HepG2 (cell line): ENCODE data around the gene TMTC4. TPM values are rescaled to one million over a fixed set of nuclear protein-coding genes. Genes with fewer than 3 reads are reported as not detected.
A peak's percentile ranks its signal among the peaks of the same experiment; 100 is the strongest.

Experiments
- ATF7 ChIP-seq, 2 experiments: fragments of 450-650 bp in 1 of 2; sonication (generic) in 1 of 2; formaldehyde crosslinking in 1 of 2; IDR thresholded peaks; 2 replicates each; pipeline versions ENCODE4 v1.4.0 to v1.6.1; 2016 to 2020; ENCODE audit warnings: antibody characterized with exemption in 1 of 2, mild to moderate bottlenecking in 1 of 2, missing genetic modification reagents in 1 of 2
- FOSL2 ChIP-seq: sonication (generic); formaldehyde crosslinking; IDR thresholded peaks from 2 replicates; pipeline ENCODE4 v1.4.0; 2020; ENCODE audit warnings: missing genetic modification reagents
- FOXO1 ChIP-seq: sonication (generic); formaldehyde crosslinking; IDR thresholded peaks from 2 replicates; pipeline ENCODE4 v1.4.0; 2020; ENCODE audit warnings: missing genetic modification reagents
- GPN1 ChIP-seq: sonication (generic); formaldehyde crosslinking; IDR thresholded peaks from 2 replicates; pipeline ENCODE4 v1.5.1; 2020; ENCODE audit warnings: missing genetic modification reagents, borderline replicate concordance
- IKZF4 ChIP-seq: sonication (generic); formaldehyde crosslinking; IDR thresholded peaks from 2 replicates; pipeline ENCODE4 v1.5.1; 2020; ENCODE audit warnings: borderline replicate concordance, mild to moderate bottlenecking, low read depth, missing genetic modification reagents; ENCODE audit errors: not compliant biosample characterization
- PCBP1 ChIP-seq: fragments of 200-400 bp; formaldehyde crosslinking; IDR thresholded peaks from 2 replicates; pipeline ENCODE4 v1.6.1; 2017; ENCODE audit warnings: mild to moderate bottlenecking, low read depth, low read length, borderline replicate concordance
- POLR2AphosphoS5 ChIP-seq: IDR thresholded peaks from 2 replicates; pipeline ENCODE4 v1.6.1; 2012; ENCODE audit warnings: low read depth, low read length
- REPIN1 ChIP-seq: sonication (generic); formaldehyde crosslinking; IDR thresholded peaks from 2 replicates; pipeline ENCODE4 v1.8.0; 2022; ENCODE audit warnings: missing genetic modification reagents, low read depth, mild to moderate bottlenecking, borderline replicate concordance
- SRSF4 ChIP-seq: fragments of 200-400 bp; formaldehyde crosslinking; IDR thresholded peaks from one replicate; pipeline ENCODE4 v1.6.1; 2018; ENCODE audit warnings: mild to moderate bottlenecking, low read depth, low read length, moderate library complexity; ENCODE audit not compliant: poor library complexity, severe bottlenecking
- SRY ChIP-seq: sonication (generic); formaldehyde crosslinking; IDR thresholded peaks from 2 replicates; pipeline ENCODE4 v1.8.0; 2022; ENCODE audit warnings: mild to moderate bottlenecking, missing genetic modification reagents
- ZFP36L1 ChIP-seq: sonication (generic); formaldehyde crosslinking; IDR thresholded peaks from 2 replicates; pipeline ENCODE4 v1.8.0; 2022; ENCODE audit warnings: mild to moderate bottlenecking, missing genetic modification reagents, moderate library complexity
- ZNF329 ChIP-seq: sonication (generic); formaldehyde crosslinking; IDR thresholded peaks from 2 replicates; pipeline ENCODE4 v1.9.0; 2021; ENCODE audit warnings: low read depth, mild to moderate bottlenecking, missing genetic modification reagents
- ZNF496 ChIP-seq: sonication (generic); formaldehyde crosslinking; IDR thresholded peaks from 2 replicates; pipeline ENCODE4 v1.8.1; 2023; ENCODE audit warnings: mild to moderate bottlenecking, moderate library complexity, missing genetic modification reagents; ENCODE audit not compliant: insufficient replicate concordance
- ZNF678 ChIP-seq: sonication (generic); formaldehyde crosslinking; IDR thresholded peaks from 2 replicates; pipeline ENCODE4 v1.4.0; 2020; ENCODE audit warnings: mild to moderate bottlenecking, missing genetic modification reagents
- ZNF709 ChIP-seq: sonication (generic); formaldehyde crosslinking; IDR thresholded peaks from 2 replicates; pipeline ENCODE4 v1.5.0; 2020; ENCODE audit warnings: mild to moderate bottlenecking, missing genetic modification reagents
- ZNF776 ChIP-seq: sonication (generic); formaldehyde crosslinking; IDR thresholded peaks from 2 replicates; pipeline ENCODE4 v1.4.0; 2020; ENCODE audit warnings: mild to moderate bottlenecking, missing genetic modification reagents
- polyA plus RNA-seq, 8 experiments: library from polyadenylated mRNA; depleted of rRNA in 3 of 8; stranded (reverse) in 7 of 8; unstranded in 1 of 8; fragments of >200 nt; fragmentation: Illumina TruSeq in 4 of 8; extraction: Trizol in 4 of 8; gene quantifications; 2 replicates each; pipeline versions ENCODE4 v1.2.1 to v1.2.3, GENCODE V29; 2011 to 2016; ENCODE audit warnings: low read depth in 4 of 8, missing spikeins in 1 of 8, mixed read lengths in 1 of 8; ENCODE audit not compliant: insufficient read depth in 1 of 8
- total RNA-seq, 5 experiments: library from RNA; depleted of rRNA; stranded (reverse); fragments of >200 nt; fragmentation: Illumina TruSeq; extraction: Trizol; gene quantifications; 2 replicates each; pipeline ENCODE4 v1.2.3, GENCODE V29; 2016; ENCODE audit warnings: low read depth in 1 of 5
- TF ChIP-seq, protein P1 (sequence below): sonication (generic); formaldehyde crosslinking; IDR thresholded peaks from 2 replicates; pipeline ENCODE4 v1.4.0; 2020; ENCODE audit warnings: mild to moderate bottlenecking, missing genetic modification reagents
- TF ChIP-seq, protein P2 (sequence below): sonication (generic); formaldehyde crosslinking; IDR thresholded peaks from 2 replicates; pipeline ENCODE4 v1.8.1; 2022; ENCODE audit warnings: low read depth, mild to moderate bottlenecking, missing genetic modification reagents
- TF ChIP-seq, protein P3 (sequence below): sonication (generic); formaldehyde crosslinking; IDR thresholded peaks from 2 replicates; pipeline ENCODE4 v1.4.0; 2020; ENCODE audit warnings: missing genetic modification reagents
- TF ChIP-seq, protein P4 (sequence below): sonication (generic); formaldehyde crosslinking; IDR thresholded peaks from 2 replicates; pipeline ENCODE4 v1.5.0; 2020; ENCODE audit warnings: missing genetic modification reagents
- TF ChIP-seq, protein P5 (sequence below): sonication (generic); formaldehyde crosslinking; IDR thresholded peaks from 2 replicates; pipeline ENCODE4 v1.5.0; 2020; ENCODE audit warnings: missing genetic modification reagents, mild to moderate bottlenecking, borderline replicate concordance

TMTC4 gene
- total and polyA plus RNA-seq, 2 of the 13 experiments (the other 11 are each of a cell fraction or from before 2014, with no cell fraction given): 16.0 to 22.6 TPM

DNA sequence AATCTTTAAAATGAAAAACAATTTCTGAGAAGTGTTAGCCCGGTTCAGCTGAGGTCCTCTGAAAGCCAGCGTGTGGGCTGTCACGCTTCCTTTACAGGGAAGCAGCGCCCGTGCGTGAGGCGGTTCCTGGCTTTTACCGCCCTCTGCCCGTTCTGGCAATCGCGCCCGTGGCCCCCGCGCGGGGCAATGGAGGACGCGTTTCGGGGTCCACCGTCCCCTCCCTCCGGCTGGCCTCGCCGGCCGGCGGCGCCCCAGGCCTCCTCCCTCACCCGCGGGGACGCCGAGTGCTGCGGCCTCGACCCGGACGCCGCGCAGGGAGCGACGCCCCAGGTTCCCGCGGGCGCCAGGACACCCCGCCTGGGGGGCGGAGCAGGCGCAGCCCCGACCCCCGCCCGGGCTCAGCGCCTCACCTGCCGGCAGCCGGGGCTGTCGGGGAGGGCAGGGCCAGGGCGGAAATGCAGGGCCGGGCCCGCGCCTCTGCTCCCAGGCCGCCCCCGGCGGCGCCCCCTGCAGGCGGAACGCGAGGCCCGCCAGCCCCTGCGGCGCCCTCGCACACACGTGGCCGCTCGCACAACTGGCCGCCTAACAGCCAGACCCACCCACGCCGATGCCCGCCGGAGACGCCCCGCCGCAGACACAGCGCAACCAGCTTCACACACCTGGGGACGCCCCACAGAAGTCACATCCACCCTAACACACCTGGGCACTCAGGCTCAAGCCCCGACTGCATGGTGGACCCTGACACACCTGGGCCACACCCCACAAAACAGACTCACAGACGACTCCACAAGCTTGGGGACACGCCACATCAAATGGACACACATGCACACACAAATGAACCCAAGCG, 86.0 kb downstream of the TMTC4 start, which contains the start of gene GGACT (continued):
- no peak for TF ChIP-seq FOSL2 (CRISPR knock-in tag)
- no peak for TF ChIP-seq ZFP36L1 (CRISPR knock-in tag)
- TF ChIP-seq, protein P1, sequence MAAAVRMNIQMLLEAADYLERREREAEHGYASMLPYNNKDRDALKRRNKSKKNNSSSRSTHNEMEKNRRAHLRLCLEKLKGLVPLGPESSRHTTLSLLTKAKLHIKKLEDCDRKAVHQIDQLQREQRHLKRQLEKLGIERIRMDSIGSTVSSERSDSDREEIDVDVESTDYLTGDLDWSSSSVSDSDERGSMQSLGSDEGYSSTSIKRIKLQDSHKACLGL (CRISPR knock-in tag): peak; percentile 87
- peak; percentile 94 for TF ChIP-seq IKZF4
- TF ChIP-seq FOXO1: no peak
- TF ChIP-seq, protein P2, sequence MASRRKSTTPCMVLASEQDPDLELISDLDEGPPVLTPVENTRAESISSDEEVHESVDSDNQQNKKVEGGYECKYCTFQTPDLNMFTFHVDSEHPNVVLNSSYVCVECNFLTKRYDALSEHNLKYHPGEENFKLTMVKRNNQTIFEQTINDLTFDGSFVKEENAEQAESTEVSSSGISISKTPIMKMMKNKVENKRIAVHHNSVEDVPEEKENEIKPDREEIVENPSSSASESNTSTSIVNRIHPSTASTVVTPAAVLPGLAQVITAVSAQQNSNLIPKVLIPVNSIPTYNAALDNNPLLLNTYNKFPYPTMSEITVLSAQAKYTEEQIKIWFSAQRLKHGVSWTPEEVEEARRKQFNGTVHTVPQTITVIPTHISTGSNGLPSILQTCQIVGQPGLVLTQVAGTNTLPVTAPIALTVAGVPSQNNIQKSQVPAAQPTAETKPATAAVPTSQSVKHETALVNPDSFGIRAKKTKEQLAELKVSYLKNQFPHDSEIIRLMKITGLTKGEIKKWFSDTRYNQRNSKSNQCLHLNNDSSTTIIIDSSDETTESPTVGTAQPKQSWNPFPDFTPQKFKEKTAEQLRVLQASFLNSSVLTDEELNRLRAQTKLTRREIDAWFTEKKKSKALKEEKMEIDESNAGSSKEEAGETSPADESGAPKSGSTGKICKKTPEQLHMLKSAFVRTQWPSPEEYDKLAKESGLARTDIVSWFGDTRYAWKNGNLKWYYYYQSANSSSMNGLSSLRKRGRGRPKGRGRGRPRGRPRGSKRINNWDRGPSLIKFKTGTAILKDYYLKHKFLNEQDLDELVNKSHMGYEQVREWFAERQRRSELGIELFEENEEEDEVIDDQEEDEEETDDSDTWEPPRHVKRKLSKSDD (CRISPR knock-in tag): peak; percentile 84; the same call in 1 of the 2 replicates
- TF ChIP-seq ZNF329 (CRISPR knock-in tag): peak; percentile 87; the same call in 1 of the 2 replicates
- no peak; the same call in 1 of the 2 replicates for TF ChIP-seq GPN1 (CRISPR knock-in tag)
- TF ChIP-seq PCBP1: no peak
- peak; percentile 69; the same call in 1 of the 2 replicates for TF ChIP-seq REPIN1
- TF ChIP-seq ZNF496 (CRISPR knock-in tag): no peak
- TF ChIP-seq ZNF678 (CRISPR knock-in tag): no peak
- TF ChIP-seq, protein P3, sequence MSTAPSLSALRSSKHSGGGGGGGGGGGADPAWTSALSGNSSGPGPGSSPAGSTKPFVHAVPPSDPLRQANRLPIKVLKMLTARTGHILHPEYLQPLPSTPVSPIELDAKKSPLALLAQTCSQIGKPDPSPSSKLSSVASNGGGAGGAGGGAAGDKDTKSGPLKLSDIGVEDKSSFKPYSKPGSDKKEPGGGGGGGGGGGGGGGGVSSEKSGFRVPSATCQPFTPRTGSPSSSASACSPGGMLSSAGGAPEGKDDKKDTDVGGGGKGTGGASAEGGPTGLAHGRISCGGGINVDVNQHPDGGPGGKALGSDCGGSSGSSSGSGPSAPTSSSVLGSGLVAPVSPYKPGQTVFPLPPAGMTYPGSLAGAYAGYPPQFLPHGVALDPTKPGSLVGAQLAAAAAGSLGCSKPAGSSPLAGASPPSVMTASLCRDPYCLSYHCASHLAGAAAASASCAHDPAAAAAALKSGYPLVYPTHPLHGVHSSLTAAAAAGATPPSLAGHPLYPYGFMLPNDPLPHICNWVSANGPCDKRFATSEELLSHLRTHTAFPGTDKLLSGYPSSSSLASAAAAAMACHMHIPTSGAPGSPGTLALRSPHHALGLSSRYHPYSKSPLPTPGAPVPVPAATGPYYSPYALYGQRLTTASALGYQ (CRISPR knock-in tag): no peak
- TF ChIP-seq, protein P4, sequence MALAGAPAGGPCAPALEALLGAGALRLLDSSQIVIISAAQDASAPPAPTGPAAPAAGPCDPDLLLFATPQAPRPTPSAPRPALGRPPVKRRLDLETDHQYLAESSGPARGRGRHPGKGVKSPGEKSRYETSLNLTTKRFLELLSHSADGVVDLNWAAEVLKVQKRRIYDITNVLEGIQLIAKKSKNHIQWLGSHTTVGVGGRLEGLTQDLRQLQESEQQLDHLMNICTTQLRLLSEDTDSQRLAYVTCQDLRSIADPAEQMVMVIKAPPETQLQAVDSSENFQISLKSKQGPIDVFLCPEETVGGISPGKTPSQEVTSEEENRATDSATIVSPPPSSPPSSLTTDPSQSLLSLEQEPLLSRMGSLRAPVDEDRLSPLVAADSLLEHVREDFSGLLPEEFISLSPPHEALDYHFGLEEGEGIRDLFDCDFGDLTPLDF (CRISPR knock-in tag): peak; percentile 14; the same call in 1 of the 2 replicates
- no peak; the same call in 1 of the 2 replicates for TF ChIP-seq POLR2AphosphoS5
- peak; percentile 96 for TF ChIP-seq ZNF776 (CRISPR knock-in tag)
- TF ChIP-seq ZNF709: peak; percentile 90
- no peak for TF ChIP-seq ATF7 (IDR thresholded peaks at IDR 0.05)
- 0 out of 2 replicates have a peak, but pooled peaks have one; percentile 21 for TF ChIP-seq ATF7 (CRISPR knock-in tag; IDR thresholded peaks at IDR 0.05)
- no peak for TF ChIP-seq SRSF4
- TF ChIP-seq SRY (CRISPR knock-in tag): 0 out of 2 replicates have a peak, but pooled peaks have one; percentile 51
- TF ChIP-seq, protein P5, sequence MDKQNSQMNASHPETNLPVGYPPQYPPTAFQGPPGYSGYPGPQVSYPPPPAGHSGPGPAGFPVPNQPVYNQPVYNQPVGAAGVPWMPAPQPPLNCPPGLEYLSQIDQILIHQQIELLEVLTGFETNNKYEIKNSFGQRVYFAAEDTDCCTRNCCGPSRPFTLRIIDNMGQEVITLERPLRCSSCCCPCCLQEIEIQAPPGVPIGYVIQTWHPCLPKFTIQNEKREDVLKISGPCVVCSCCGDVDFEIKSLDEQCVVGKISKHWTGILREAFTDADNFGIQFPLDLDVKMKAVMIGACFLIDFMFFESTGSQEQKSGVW (CRISPR knock-in tag): 0 out of 2 replicates have a peak, but pooled peaks have one; percentile 25
